Measurements from ENCODE around the gene CMSS1.
"Not testable (repeated sequence)": the region's sequence is repeated elsewhere in the genome, so short reads cannot be mapped to it uniquely, and the experiment has no call there.

The CMSS1 gene

GRCh38 chr3:100030914-100031425, 213.3 kb downstream of the CMSS1 start:
- DNase-seq: no peak

- no peak for DNase-seq
These were observed 214.6 kb downstream of the CMSS1 start for GRCh38 chr3:100032243-100032642.

GRCh38 chr3:100033184-100033583, 215.5 kb downstream of the CMSS1 start:
- no peak for DNase-seq

- DNase-seq: no peak
These were observed 216.3 kb downstream of the CMSS1 start for GRCh38 chr3:100033903-100034471.

- DNase-seq: no peak
These were observed 221.4 kb downstream of the CMSS1 start for GRCh38 chr3:100039075-100039474.

GRCh38 chr3:100040451-100041225, 223.0 kb downstream of the CMSS1 start:
- DNase-seq: no peak

- no peak for DNase-seq
These were observed 223.7 kb downstream of the CMSS1 start for GRCh38 chr3:100041328-100041749.

- DNase-seq: no peak
These were observed 224.7 kb downstream of the CMSS1 start for GRCh38 chr3:100042166-100042981.

GRCh38 chr3:100043271-100043670, 225.6 kb downstream of the CMSS1 start:
- no peak for DNase-seq

- no peak for DNase-seq
These were observed 226.7 kb downstream of the CMSS1 start for GRCh38 chr3:100044369-100044768.

- no peak for DNase-seq
These were observed 228.0 kb downstream of the CMSS1 start for GRCh38 chr3:100045696-100046095.

GRCh38 chr3:100046986-100047385, 229.3 kb downstream of the CMSS1 start:
- no peak for DNase-seq

GRCh38 chr3:100047455-100048141, 229.9 kb downstream of the CMSS1 start:
- DNase-seq: no peak

GRCh38 chr3:100048248-100048647, 230.6 kb downstream of the CMSS1 start:
- DNase-seq: no peak

- DNase-seq: not testable (repeated sequence)
These were observed 233.9 kb downstream of the CMSS1 start for GRCh38 chr3:100051513-100051912.

- DNase-seq: no peak
These were observed 236.4 kb downstream of the CMSS1 start for GRCh38 chr3:100053951-100054620.

GRCh38 chr3:100057716-100058575, 240.3 kb downstream of the CMSS1 start:
- DNase-seq: no peak

- no peak for DNase-seq
These were observed 241.8 kb downstream of the CMSS1 start for GRCh38 chr3:100059472-100059871.

- DNase-seq: no peak
These were observed 243.2 kb downstream of the CMSS1 start for GRCh38 chr3:100060685-100061484.

GRCh38 chr3:100062665-100063064, 245.0 kb downstream of the CMSS1 start:
- no peak for DNase-seq
